Activated CD4-positive, alpha-beta T cell treated with anti-CD3 and anti-CD28 coated beads, Interleukin-2, amount 50 U/mL, for 24 hours (primary cell): ENCODE measurements around the gene IFT27.
"Not testable (repeated sequence)": the region's sequence is repeated elsewhere in the genome, so short reads cannot be mapped to it uniquely, and the experiment has no call there.

Experiments used
- DNase-seq, 2 donors: peaks; one replicate each; pipeline ENCODE4 v3.0.0-alpha.2; 2020; ENCODE audit warnings: low read depth in 1 of 2, low spot score in 1 of 2

IFT27 gene

GRCh38 chr22:36745301-36745995 lies 30.5 kb downstream of the IFT27 start:
- no peak for DNase-seq

- DNase-seq: no peak
Measured at GRCh38 chr22:36744791-36745190, 31.1 kb downstream of the IFT27 start.

GRCh38 chr22:36744413-36744765 lies 31.5 kb downstream of the IFT27 start:
- no peak for DNase-seq

GRCh38 chr22:36743591-36744412 lies 32.1 kb downstream of the IFT27 start:
- DNase-seq: no peak

GRCh38 chr22:36743011-36743410 lies 32.9 kb downstream of the IFT27 start:
- no peak for DNase-seq

- no peak for DNase-seq
Measured at GRCh38 chr22:36741968-36742367, 34.0 kb downstream of the IFT27 start.

GRCh38 chr22:36741204-36741793 lies 34.6 kb downstream of the IFT27 start:
- DNase-seq: no peak

- no peak for DNase-seq
Measured at GRCh38 chr22:36740716-36741115, 35.2 kb downstream of the IFT27 start.

- no peak for DNase-seq
Measured at GRCh38 chr22:36739185-36739584, 36.7 kb downstream of the IFT27 start.

- no peak for DNase-seq
Measured at GRCh38 chr22:36738416-36739020, 37.4 kb downstream of the IFT27 start.

GRCh38 chr22:36737776-36738175 lies 38.1 kb downstream of the IFT27 start:
- DNase-seq: no peak

GRCh38 chr22:36736701-36737320 lies 39.1 kb downstream of the IFT27 start:
- no peak for DNase-seq

- DNase-seq: no peak
Measured at GRCh38 chr22:36734171-36735058, 41.5 kb downstream of the IFT27 start.

GRCh38 chr22:36733271-36733670 lies 42.6 kb downstream of the IFT27 start:
- no peak for DNase-seq

- DNase-seq: no peak
Measured at GRCh38 chr22:36732609-36733008, 43.3 kb downstream of the IFT27 start.

- no peak for DNase-seq
Measured at GRCh38 chr22:36731916-36732315, 44.0 kb downstream of the IFT27 start.

GRCh38 chr22:36731321-36731720 lies 44.6 kb downstream of the IFT27 start:
- not testable (repeated sequence) for DNase-seq

GRCh38 chr22:36730176-36730858 lies 45.6 kb downstream of the IFT27 start:
- no peak for DNase-seq

GRCh38 chr22:36729321-36729720 lies 46.6 kb downstream of the IFT27 start:
- no peak for DNase-seq

GRCh38 chr22:36728505-36728904 lies 47.4 kb downstream of the IFT27 start:
- no peak for DNase-seq
